ENCODE measurements around the gene STEAP1. TPM values are rescaled to one million over a fixed set of nuclear protein-coding genes. Genes with fewer than 3 reads are reported as not detected.
"Not testable (repeated sequence)": the region's sequence is repeated elsewhere in the genome, so short reads cannot be mapped to it uniquely, and the experiment has no call there.

Gene STEAP1
- polyA plus RNA-seq, 4 donors = 1.7 to 13.1 (median 11.0) TPM

- no peak for DNase-seq (ENCODE audit: low read depth in 4 of 4, low spot score in 3 of 4)
Observed at GRCh38 chr7:90172624-90173023, 18.4 kb downstream of the STEAP1 start.

- DNase-seq (ENCODE audit: low read depth in 4 of 4, low spot score in 3 of 4) = no peak
Observed at GRCh38 chr7:90173127-90173844, 19.0 kb downstream of the STEAP1 start.

- DNase-seq (ENCODE audit: low read depth in 4 of 4, low spot score in 3 of 4) = no peak
Observed at GRCh38 chr7:90175667-90176066, 21.4 kb downstream of the STEAP1 start.

- no peak for DNase-seq (ENCODE audit: low read depth in 4 of 4, low spot score in 3 of 4)
Observed at GRCh38 chr7:90176195-90176594, 21.9 kb downstream of the STEAP1 start.

- DNase-seq (ENCODE audit: low read depth in 4 of 4, low spot score in 3 of 4) = no peak
Observed at GRCh38 chr7:90178166-90178565, 23.9 kb downstream of the STEAP1 start.

- no peak for DNase-seq (ENCODE audit: low read depth in 4 of 4, low spot score in 3 of 4)
Observed at GRCh38 chr7:90178679-90179278, 24.5 kb downstream of the STEAP1 start.

GRCh38 chr7:90180011-90180585 lies 25.8 kb downstream of the STEAP1 start:
- DNase-seq (ENCODE audit: low read depth in 4 of 4, low spot score in 3 of 4) = no peak

GRCh38 chr7:90180649-90181048 lies 26.4 kb downstream of the STEAP1 start:
- DNase-seq (ENCODE audit: low read depth in 4 of 4, low spot score in 3 of 4) = no peak

GRCh38 chr7:90181485-90181884 lies 27.2 kb downstream of the STEAP1 start:
- DNase-seq (ENCODE audit: low read depth in 4 of 4, low spot score in 3 of 4) = no peak

GRCh38 chr7:90186290-90186689 lies 32.0 kb downstream of the STEAP1 start:
- not testable (repeated sequence) for DNase-seq (ENCODE audit: low read depth in 4 of 4, low spot score in 3 of 4)

- no peak for DNase-seq (ENCODE audit: low read depth in 4 of 4, low spot score in 3 of 4)
Observed at GRCh38 chr7:90187507-90188050, 33.3 kb downstream of the STEAP1 start.

GRCh38 chr7:90188281-90188680 lies 34.0 kb downstream of the STEAP1 start:
- no peak for DNase-seq (ENCODE audit: low read depth in 4 of 4, low spot score in 3 of 4)

GRCh38 chr7:90190995-90191394 lies 36.7 kb downstream of the STEAP1 start:
- no peak for DNase-seq (ENCODE audit: low read depth in 4 of 4, low spot score in 3 of 4)

GRCh38 chr7:90191648-90192047 lies 37.4 kb downstream of the STEAP1 start:
- DNase-seq (ENCODE audit: low read depth in 4 of 4, low spot score in 3 of 4) = no peak

- no peak for DNase-seq (ENCODE audit: low read depth in 4 of 4, low spot score in 3 of 4)
Observed at GRCh38 chr7:90192876-90193750, 38.8 kb downstream of the STEAP1 start.

GRCh38 chr7:90194911-90195809 lies 40.9 kb downstream of the STEAP1 start:
- no peak for DNase-seq (ENCODE audit: low read depth in 4 of 4, low spot score in 3 of 4)

GRCh38 chr7:90201500-90202195 lies 47.4 kb downstream of the STEAP1 start:
- no peak for DNase-seq (ENCODE audit: low read depth in 4 of 4, low spot score in 3 of 4)

GRCh38 chr7:90207956-90208355 lies 53.7 kb downstream of the STEAP1 start:
- no peak for DNase-seq (ENCODE audit: low read depth in 4 of 4, low spot score in 3 of 4)

GRCh38 chr7:90209776-90210175 lies 55.5 kb downstream of the STEAP1 start:
- no peak for DNase-seq (ENCODE audit: low read depth in 4 of 4, low spot score in 3 of 4)
